ENCODE results near the gene GHR.

DNA sequence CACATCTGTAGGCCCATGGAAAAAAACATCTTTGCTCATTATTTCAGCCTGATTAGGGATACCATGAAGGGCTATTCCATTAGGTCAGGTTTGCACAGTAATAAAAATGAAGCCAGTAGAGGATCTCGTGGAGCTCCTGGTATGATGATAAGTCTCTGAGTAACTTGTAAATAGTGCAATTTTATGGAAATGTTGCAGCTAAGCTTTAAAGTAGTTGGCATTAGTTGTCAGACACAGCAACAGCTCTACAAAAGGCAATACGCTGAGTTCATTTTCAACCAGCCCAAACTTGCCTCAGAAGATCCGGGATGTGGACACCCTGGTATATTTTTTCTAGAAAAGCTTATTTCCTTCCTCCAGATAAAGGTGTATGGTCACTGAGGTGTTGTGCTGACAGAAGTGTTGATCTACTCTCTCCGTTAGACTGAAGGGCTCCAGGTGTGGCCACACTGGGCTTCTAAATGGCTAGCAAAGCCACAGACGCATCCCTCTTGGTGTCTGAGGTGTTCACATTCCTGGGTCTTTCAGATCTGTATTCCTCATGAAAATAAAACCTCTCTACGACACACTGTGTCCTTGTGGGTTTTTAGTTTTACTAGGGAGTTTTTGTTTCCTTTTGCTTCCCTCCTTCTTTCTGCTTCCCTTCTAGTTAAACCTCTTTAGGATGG, 141.6 kb downstream of the GHR start:
- TF ChIP-seq ZNF830 (tag by site-specific recombination; IDR thresholded peaks at IDR 0.05; ENCODE audit: low read depth) (no peak), ZNF629 (tag by site-specific recombination; IDR thresholded peaks at IDR 0.05) (no peak), MYNN (tag by site-specific recombination; IDR thresholded peaks at IDR 0.05; ENCODE audit: borderline replicate concordance) (no peak), ZNF133 (tag by site-specific recombination; IDR thresholded peaks at IDR 0.05) (no peak), ZBTB48 (tag by site-specific recombination; IDR thresholded peaks at IDR 0.05) (no peak), ZNF302 (tag by site-specific recombination; IDR thresholded peaks at IDR 0.05; ENCODE audit: low read depth) (no peak)
- TF ChIP-seq, protein P1, sequence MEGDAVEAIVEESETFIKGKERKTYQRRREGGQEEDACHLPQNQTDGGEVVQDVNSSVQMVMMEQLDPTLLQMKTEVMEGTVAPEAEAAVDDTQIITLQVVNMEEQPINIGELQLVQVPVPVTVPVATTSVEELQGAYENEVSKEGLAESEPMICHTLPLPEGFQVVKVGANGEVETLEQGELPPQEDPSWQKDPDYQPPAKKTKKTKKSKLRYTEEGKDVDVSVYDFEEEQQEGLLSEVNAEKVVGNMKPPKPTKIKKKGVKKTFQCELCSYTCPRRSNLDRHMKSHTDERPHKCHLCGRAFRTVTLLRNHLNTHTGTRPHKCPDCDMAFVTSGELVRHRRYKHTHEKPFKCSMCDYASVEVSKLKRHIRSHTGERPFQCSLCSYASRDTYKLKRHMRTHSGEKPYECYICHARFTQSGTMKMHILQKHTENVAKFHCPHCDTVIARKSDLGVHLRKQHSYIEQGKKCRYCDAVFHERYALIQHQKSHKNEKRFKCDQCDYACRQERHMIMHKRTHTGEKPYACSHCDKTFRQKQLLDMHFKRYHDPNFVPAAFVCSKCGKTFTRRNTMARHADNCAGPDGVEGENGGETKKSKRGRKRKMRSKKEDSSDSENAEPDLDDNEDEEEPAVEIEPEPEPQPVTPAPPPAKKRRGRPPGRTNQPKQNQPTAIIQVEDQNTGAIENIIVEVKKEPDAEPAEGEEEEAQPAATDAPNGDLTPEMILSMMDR (tag by site-specific recombination; IDR thresholded peaks at IDR 0.05) = no peak
- TF ChIP-seq, protein P2, sequence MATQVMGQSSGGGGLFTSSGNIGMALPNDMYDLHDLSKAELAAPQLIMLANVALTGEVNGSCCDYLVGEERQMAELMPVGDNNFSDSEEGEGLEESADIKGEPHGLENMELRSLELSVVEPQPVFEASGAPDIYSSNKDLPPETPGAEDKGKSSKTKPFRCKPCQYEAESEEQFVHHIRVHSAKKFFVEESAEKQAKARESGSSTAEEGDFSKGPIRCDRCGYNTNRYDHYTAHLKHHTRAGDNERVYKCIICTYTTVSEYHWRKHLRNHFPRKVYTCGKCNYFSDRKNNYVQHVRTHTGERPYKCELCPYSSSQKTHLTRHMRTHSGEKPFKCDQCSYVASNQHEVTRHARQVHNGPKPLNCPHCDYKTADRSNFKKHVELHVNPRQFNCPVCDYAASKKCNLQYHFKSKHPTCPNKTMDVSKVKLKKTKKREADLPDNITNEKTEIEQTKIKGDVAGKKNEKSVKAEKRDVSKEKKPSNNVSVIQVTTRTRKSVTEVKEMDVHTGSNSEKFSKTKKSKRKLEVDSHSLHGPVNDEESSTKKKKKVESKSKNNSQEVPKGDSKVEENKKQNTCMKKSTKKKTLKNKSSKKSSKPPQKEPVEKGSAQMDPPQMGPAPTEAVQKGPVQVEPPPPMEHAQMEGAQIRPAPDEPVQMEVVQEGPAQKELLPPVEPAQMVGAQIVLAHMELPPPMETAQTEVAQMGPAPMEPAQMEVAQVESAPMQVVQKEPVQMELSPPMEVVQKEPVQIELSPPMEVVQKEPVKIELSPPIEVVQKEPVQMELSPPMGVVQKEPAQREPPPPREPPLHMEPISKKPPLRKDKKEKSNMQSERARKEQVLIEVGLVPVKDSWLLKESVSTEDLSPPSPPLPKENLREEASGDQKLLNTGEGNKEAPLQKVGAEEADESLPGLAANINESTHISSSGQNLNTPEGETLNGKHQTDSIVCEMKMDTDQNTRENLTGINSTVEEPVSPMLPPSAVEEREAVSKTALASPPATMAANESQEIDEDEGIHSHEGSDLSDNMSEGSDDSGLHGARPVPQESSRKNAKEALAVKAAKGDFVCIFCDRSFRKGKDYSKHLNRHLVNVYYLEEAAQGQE (tag by site-specific recombination; IDR thresholded peaks at IDR 0.05) = no peak
